ENCODE results near the gene CASP6.

The CASP6 gene

DNA sequence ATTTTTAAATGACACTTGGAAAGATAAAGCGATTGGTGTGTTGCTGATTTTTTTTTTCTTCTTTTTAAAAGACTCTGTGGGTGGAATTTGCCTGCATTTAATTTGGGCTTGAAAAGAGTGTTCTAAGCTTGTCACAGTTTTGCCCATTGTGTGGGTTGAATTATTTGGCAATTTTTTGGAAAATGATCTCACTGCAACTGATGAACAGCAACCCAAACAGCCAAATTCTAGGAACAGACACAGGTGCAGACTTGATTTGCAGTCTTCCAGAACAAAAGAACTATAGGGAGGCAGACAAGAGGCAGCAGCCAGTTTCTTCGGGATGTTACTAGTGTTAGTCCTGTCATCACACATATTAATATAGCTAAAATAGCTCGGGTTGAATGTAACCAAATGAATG is 40.5 kb downstream of the CASP6 start:
- TF ChIP-seq, protein P1, sequence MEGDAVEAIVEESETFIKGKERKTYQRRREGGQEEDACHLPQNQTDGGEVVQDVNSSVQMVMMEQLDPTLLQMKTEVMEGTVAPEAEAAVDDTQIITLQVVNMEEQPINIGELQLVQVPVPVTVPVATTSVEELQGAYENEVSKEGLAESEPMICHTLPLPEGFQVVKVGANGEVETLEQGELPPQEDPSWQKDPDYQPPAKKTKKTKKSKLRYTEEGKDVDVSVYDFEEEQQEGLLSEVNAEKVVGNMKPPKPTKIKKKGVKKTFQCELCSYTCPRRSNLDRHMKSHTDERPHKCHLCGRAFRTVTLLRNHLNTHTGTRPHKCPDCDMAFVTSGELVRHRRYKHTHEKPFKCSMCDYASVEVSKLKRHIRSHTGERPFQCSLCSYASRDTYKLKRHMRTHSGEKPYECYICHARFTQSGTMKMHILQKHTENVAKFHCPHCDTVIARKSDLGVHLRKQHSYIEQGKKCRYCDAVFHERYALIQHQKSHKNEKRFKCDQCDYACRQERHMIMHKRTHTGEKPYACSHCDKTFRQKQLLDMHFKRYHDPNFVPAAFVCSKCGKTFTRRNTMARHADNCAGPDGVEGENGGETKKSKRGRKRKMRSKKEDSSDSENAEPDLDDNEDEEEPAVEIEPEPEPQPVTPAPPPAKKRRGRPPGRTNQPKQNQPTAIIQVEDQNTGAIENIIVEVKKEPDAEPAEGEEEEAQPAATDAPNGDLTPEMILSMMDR (IDR thresholded peaks at IDR 0.05; ENCODE audit: low read depth, low read length) = no peak
- no peak overlapping the region for H3K4me3 ChIP-seq (ENCODE audit: low read depth, low read length)

DNA sequence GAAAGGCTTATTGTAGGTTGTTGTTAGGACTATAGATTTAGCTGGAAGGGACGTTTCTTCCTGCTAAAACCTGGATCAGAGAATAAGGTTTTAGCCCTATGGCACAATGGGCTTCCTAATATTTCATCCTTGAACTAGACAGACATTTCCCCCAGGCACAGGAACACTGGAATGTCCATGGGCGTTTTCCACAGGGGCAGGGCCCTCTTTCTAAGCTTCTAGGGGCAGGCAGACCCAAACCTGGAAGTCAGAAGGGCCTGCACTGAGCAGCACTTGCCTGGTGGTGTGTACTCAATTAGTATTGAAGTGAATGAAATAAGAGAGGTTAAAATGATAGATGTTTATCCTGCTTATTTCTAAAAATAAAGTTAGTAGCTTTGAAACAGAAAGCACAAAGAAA is 41.1 kb downstream of the CASP6 start:
- TF ChIP-seq, protein P1 (IDR thresholded peaks at IDR 0.05; ENCODE audit: low read depth, low read length) = no peak

DNA sequence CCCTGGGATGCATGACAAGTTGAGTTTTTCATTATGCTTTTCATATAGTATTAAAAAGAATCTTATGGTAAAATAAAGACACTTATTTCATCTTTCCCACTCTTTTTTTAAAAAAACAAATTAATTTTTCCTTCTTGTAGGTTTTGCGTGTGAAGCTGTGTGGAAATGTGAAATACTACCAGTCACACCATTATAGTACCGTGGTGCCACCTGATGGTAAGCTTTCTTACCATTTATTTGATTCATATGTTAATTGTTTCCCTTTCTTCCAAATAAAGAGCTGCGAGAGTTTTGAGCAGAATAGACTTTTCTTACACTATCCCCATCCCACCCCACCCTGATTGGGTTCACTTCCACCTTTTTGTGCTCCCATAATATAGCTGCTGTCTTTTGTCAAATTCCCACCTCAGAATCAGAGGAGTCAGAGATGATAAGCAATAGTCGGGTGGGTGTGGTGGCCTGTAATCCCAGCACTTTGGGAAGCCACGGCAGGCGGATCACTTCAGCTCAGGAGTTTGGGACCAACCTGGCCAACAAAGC is 44.3 kb downstream of the CASP6 start:
- TF ChIP-seq, protein P1 (IDR thresholded peaks at IDR 0.05; ENCODE audit: low read depth, low read length) = no peak
- H3K4me3 ChIP-seq (ENCODE audit: low read depth, low read length) = no peak overlapping the region

More for the DNA sequence above, 41.1 kb downstream of the CASP6 start:
- no peak overlapping the region for H3K4me3 ChIP-seq (ENCODE audit: low read depth, low read length)

- H3K4me3 ChIP-seq (ENCODE audit: low read depth, low read length) = no peak overlapping the region
- TF ChIP-seq, protein P1 (IDR thresholded peaks at IDR 0.05; ENCODE audit: low read depth, low read length) = no peak
Observed at GRCh38 chr4:109657854-109658418, 45.3 kb downstream of the CASP6 start.

- no peak overlapping the region for H3K4me3 ChIP-seq (ENCODE audit: low read depth, low read length)
- TF ChIP-seq, protein P1 (IDR thresholded peaks at IDR 0.05; ENCODE audit: low read depth, low read length) = no peak
Observed at GRCh38 chr4:109655396-109655795, 47.8 kb downstream of the CASP6 start.

DNA sequence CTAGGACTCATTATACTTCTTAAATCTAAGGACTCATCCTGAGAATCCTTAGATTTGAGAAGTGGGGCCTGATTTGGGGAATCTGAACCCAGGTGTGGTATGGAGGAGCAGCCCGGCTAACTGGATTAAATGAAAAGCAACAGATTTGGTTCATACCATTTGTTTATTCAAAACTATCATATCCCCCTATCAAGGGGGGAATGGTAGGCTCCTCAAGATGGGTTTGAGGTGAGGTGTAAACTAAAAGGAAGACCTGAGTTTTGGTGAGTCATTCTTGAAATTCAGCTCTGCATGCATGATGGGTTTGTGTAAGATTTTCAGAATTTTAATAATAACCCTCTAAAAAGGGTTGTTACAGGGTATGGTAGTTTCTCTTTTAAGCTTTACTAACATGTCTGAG is 53.4 kb downstream of the CASP6 start:
- TF ChIP-seq, protein P1 (IDR thresholded peaks at IDR 0.05; ENCODE audit: low read depth, low read length) = no peak
- no peak overlapping the region for H3K4me3 ChIP-seq (ENCODE audit: low read depth, low read length)

GRCh38 chr4:109648997-109649575 is 54.2 kb downstream of the CASP6 start:
- no peak overlapping the region for H3K4me3 ChIP-seq (ENCODE audit: low read depth, low read length)
- TF ChIP-seq, protein P1 (IDR thresholded peaks at IDR 0.05; ENCODE audit: low read depth, low read length) = no peak
